Measurements from ENCODE around the gene KDELR3.

DNA sequence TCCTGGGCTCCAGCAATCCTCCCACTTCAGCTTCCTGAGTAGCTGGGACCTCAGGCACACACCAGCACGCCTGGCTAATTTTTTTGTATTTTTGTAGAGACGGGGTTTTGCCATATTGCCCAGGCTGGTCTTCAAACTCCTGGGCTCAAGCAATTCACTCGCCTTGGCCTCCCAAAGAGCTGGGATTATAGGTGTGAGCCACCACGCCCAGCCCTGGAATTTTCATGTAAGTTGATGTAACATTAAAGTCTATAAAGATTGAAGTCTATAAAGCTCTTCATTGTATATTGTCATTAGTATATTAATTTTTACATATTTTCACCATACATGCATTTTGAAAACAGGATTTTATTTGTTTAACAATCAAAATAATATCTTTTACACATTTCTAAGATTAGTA, 50.7 kb downstream of the KDELR3 start:
- TF ChIP-seq, protein P1, sequence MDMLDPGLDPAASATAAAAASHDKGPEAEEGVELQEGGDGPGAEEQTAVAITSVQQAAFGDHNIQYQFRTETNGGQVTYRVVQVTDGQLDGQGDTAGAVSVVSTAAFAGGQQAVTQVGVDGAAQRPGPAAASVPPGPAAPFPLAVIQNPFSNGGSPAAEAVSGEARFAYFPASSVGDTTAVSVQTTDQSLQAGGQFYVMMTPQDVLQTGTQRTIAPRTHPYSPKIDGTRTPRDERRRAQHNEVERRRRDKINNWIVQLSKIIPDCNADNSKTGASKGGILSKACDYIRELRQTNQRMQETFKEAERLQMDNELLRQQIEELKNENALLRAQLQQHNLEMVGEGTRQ (IDR thresholded peaks at IDR 0.05; ENCODE audit: low read length): no peak
- TF ChIP-seq TAF1 (IDR thresholded peaks at IDR 0.05; ENCODE audit: low read depth, low read length): no peak
- TF ChIP-seq HDAC2 (IDR thresholded peaks at IDR 0.05; ENCODE audit: borderline replicate concordance in 1 of 2, low read depth in 2 of 2, low read length in 2 of 2): no peak
- no peak for TF ChIP-seq RFX5 (IDR thresholded peaks at IDR 0.05; ENCODE audit: borderline replicate concordance, low read depth, low read length)
- TF ChIP-seq, protein P2, sequence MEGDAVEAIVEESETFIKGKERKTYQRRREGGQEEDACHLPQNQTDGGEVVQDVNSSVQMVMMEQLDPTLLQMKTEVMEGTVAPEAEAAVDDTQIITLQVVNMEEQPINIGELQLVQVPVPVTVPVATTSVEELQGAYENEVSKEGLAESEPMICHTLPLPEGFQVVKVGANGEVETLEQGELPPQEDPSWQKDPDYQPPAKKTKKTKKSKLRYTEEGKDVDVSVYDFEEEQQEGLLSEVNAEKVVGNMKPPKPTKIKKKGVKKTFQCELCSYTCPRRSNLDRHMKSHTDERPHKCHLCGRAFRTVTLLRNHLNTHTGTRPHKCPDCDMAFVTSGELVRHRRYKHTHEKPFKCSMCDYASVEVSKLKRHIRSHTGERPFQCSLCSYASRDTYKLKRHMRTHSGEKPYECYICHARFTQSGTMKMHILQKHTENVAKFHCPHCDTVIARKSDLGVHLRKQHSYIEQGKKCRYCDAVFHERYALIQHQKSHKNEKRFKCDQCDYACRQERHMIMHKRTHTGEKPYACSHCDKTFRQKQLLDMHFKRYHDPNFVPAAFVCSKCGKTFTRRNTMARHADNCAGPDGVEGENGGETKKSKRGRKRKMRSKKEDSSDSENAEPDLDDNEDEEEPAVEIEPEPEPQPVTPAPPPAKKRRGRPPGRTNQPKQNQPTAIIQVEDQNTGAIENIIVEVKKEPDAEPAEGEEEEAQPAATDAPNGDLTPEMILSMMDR (IDR thresholded peaks at IDR 0.05; ENCODE audit: control extremely low read depth in 1 of 3, insufficient read depth in 1 of 3, low read depth in 1 of 3, low read length in 3 of 3): no peak
- TF ChIP-seq BCL11A (IDR thresholded peaks at IDR 0.05; ENCODE audit: low read depth in 2 of 2, low read length in 2 of 2): no peak
